Kidney epithelial cell (primary cell): ENCODE measurements around the gene BRSK1. TPM values are rescaled to one million over a fixed set of nuclear protein-coding genes. Genes with fewer than 3 reads are reported as not detected.
"Not testable (repeated sequence)": the region's sequence is repeated elsewhere in the genome, so short reads cannot be mapped to it uniquely, and the experiment has no call there.

Source experiments
- DNase-seq: peaks from one replicate; pipeline ENCODE4 v3.0.0-alpha.2; 2010; ENCODE audit warnings: low read depth
- H3K27me3 ChIP-seq: 2 replicates; pipeline ENCODE4 v1.6.0; 2011; ENCODE audit warnings: low read length; ENCODE audit not compliant: control insufficient read depth, insufficient read depth
- H3K36me3 ChIP-seq: 2 replicates; pipeline ENCODE4 v1.5.1; 2011; ENCODE audit warnings: low read length; ENCODE audit not compliant: control insufficient read depth, insufficient read depth
- H3K4me3 ChIP-seq: 2 replicates; pipeline ENCODE4 v1.5.1; 2011; ENCODE audit warnings: low read depth, mild to moderate bottlenecking, control low read depth, low read length
- total RNA-seq: library from RNA; depleted of rRNA; stranded (reverse); fragments of >200 nt; gene quantifications from 2 replicates; pipeline ENCODE4 v1.2.3, GENCODE V29; 2015
- TF ChIP-seq, protein P1 (sequence below): IDR thresholded peaks from 2 replicates; pipeline ENCODE4 v1.5.1; 2011; ENCODE audit warnings: mild to moderate bottlenecking, moderate library complexity, low read length, control low read depth, inconsistent platforms; ENCODE audit not compliant: insufficient read depth, poor library complexity, severe bottlenecking

The BRSK1 gene
- total RNA-seq, 1 donor from 2014 or later: 6.0 TPM

- Histone ChIP-seq H3K27me3 (no peaks in the 10 kb centered on the region), H3K36me3 (no peaks in the 10 kb centered on the region), H3K4me3 (no peak overlapping the region)
- TF ChIP-seq, protein P1, sequence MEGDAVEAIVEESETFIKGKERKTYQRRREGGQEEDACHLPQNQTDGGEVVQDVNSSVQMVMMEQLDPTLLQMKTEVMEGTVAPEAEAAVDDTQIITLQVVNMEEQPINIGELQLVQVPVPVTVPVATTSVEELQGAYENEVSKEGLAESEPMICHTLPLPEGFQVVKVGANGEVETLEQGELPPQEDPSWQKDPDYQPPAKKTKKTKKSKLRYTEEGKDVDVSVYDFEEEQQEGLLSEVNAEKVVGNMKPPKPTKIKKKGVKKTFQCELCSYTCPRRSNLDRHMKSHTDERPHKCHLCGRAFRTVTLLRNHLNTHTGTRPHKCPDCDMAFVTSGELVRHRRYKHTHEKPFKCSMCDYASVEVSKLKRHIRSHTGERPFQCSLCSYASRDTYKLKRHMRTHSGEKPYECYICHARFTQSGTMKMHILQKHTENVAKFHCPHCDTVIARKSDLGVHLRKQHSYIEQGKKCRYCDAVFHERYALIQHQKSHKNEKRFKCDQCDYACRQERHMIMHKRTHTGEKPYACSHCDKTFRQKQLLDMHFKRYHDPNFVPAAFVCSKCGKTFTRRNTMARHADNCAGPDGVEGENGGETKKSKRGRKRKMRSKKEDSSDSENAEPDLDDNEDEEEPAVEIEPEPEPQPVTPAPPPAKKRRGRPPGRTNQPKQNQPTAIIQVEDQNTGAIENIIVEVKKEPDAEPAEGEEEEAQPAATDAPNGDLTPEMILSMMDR: no peak
- no peak for DNase-seq
These were observed 37.1 kb downstream of the BRSK1 start for GRCh38 chr19:55320844-55321419.

GRCh38 chr19:55321466-55322137 is 37.8 kb downstream of the BRSK1 start:
- TF ChIP-seq, protein P1: no peak
- H3K36me3 ChIP-seq: no peaks in the 10 kb centered on the region
- no peak overlapping the region for H3K4me3 ChIP-seq

DNA sequence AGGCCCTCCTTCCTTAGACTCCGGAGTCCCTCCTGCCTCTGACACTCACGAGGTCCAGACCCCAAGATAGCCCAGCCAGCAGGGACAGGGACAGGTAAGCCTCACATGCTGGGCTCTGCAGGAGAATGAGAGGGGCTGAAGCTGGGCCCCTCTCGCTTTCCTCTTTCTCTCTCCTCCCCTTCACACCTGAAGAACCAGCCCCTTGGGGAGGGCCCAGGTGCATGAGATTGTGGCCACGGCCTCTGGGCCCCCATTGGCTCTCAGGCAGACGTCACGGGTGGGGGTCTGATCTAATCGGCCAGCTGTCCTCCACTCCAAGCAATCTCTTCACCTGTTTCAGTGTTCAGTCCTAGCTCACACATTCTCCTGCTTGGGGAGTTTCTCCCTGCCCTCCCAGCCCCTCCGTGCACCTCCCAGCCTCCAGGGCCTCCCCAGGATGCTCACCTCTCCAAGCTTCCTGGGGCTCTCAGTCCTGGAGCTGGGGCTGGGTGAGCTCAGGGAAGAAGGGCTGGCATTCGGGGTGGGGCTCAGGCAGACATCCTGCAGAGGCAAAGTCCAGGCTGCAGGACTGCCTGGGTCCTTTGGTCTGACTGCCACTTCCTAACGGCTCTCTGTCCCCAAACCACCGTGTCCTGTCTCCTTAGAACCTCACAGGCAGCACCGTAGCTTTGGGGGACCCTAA is 38.5 kb downstream of the BRSK1 start:
- DNase-seq: no peak
- Histone ChIP-seq H3K36me3 (no peaks in the 10 kb centered on the region), H3K4me3 (no peak overlapping the region), H3K27me3 (no peaks in the 10 kb centered on the region)
- TF ChIP-seq, protein P1: no peak

More at GRCh38 chr19:55321466-55322137, 37.8 kb downstream of the BRSK1 start:
- H3K27me3 ChIP-seq: no peaks in the 10 kb centered on the region
- no peak for DNase-seq

- TF ChIP-seq, protein P1: no peak
These were observed 40.9 kb downstream of the BRSK1 start for GRCh38 chr19:55324662-55325061.

GRCh38 chr19:55325172-55325571 is 41.4 kb downstream of the BRSK1 start, which contains the start of gene TMEM150B:
TSS of gene TMEM150B (minus strand) at chr19:55325341. CDS start at chr19:55321036, 4,305 bp downstream.
- no peaks in the 10 kb centered on the region for H3K27me3 ChIP-seq
- H3K4me3 ChIP-seq: no peak within 1 kb of the TSS
- DNase-seq: no peak
- H3K36me3 ChIP-seq: no peaks in the 10 kb centered on the region
- TF ChIP-seq, protein P1: no peak

More at GRCh38 chr19:55324662-55325061, 40.9 kb downstream of the BRSK1 start:
- DNase-seq: no peak
- H3K36me3 ChIP-seq: no peaks in the 10 kb centered on the region
- H3K27me3 ChIP-seq: no peaks in the 10 kb centered on the region
- no peak overlapping the region for H3K4me3 ChIP-seq

- H3K4me3 ChIP-seq, H3K27me3 ChIP-seq, H3K36me3 ChIP-seq, DNase-seq: not testable (repeated sequence)
These were observed 45.0 kb downstream of the BRSK1 start for GRCh38 chr19:55328774-55329318.

GRCh38 chr19:55329791-55330190 is 46.0 kb downstream of the BRSK1 start:
- DNase-seq, H3K4me3 ChIP-seq, H3K27me3 ChIP-seq, H3K36me3 ChIP-seq: not testable (repeated sequence)
